Spleen (tissue), 11 donors: ENCODE results near the gene ITGA1. TPM values are rescaled to one million over a fixed set of nuclear protein-coding genes. Genes with fewer than 3 reads are reported as not detected.

Source experiments
- DNase-seq: peaks from one replicate; pipeline ENCODE4 v3.0.0-alpha.2; 2020
- H3K27ac ChIP-seq, 8 donors: fragments of 200-600 bp; sonication (generic) in 7 of 8; 1 replicate in 4 of 8; 2 replicates in 4 of 8; pipeline versions ENCODE4 v1.5.0 to v1.8.0; 2016 to 2021; ENCODE audit warnings: inconsistent platforms in 4 of 8, mild to moderate bottlenecking in 4 of 8, moderate library complexity in 1 of 8
- H3K27me3 ChIP-seq, 7 donors: fragments of 200-600 bp; sonication (generic) in 6 of 7; replicated peaks in 1 of 7; 1 replicate in 4 of 7; 2 replicates in 3 of 7; pipeline versions ENCODE4 v1.5.0 to v1.8.0; 2016 to 2021; ENCODE audit warnings: inconsistent platforms in 3 of 7, mild to moderate bottlenecking in 1 of 7
- H3K36me3 ChIP-seq, 6 donors: fragments of 200-600 bp; sonication (generic) in 5 of 6; 1 replicate in 4 of 6; 2 replicates in 2 of 6; pipeline versions ENCODE4 v1.5.0 to v1.8.0; 2016 to 2021; ENCODE audit warnings: inconsistent platforms in 2 of 6
- H3K4me1 ChIP-seq, 6 donors: fragments of 200-600 bp; sonication (generic) in 5 of 6; 1 replicate in 3 of 6; 2 replicates in 3 of 6; pipeline versions ENCODE4 v1.5.0 to v1.8.0; 2016 to 2021; ENCODE audit warnings: inconsistent platforms in 3 of 6
- H3K4me3 ChIP-seq, 8 donors: fragments of 200-600 bp; sonication (generic) in 7 of 8; 1 replicate in 4 of 8; 2 replicates in 4 of 8; pipeline versions ENCODE4 v1.5.0 to v1.8.0; 2016 to 2021; ENCODE audit warnings: inconsistent platforms in 4 of 8, mild to moderate bottlenecking in 4 of 8, moderate library complexity in 2 of 8
- H3K9me3 ChIP-seq, 8 donors: fragments of 200-600 bp; sonication (generic) in 7 of 8; 1 replicate in 4 of 8; 2 replicates in 4 of 8; pipeline versions ENCODE4 v1.5.0 to v1.8.0; 2016 to 2021; ENCODE audit warnings: inconsistent platforms in 4 of 8
- CTCF ChIP-seq, 11 experiments: fragments of 200-600 bp in 7 of 11; fragments of 450-650 bp in 4 of 11; sonication (generic) in 4 of 11; IDR thresholded peaks in 8 of 11; conservative IDR thresholded peaks in 3 of 11; 1 replicate in 7 of 11; 2 replicates in 4 of 11; pipeline versions ENCODE4 v1.4.0 to v1.8.0; 2016 to 2021; ENCODE audit warnings: antibody characterized with exemption in 11 of 11, inconsistent platforms in 4 of 11, mild to moderate bottlenecking in 1 of 11
- POLR2A ChIP-seq, 3 donors: fragments of 450-650 bp; IDR thresholded peaks; one replicate each; pipeline ENCODE4 v1.5.1; 2017; ENCODE audit warnings: antibody characterized with exemption in 3 of 3, mild to moderate bottlenecking in 1 of 3
- POLR2AphosphoS5 ChIP-seq, 3 donors: sonication (generic); formaldehyde crosslinking; IDR thresholded peaks; one replicate each; pipeline ENCODE4 v1.5.1; 2017; ENCODE audit warnings: antibody characterized with exemption in 3 of 3
- WGBS, 5 donors: extraction: QIAGEN DNeasy Blood & Tissue Kit in 3 of 5; methylation state at CpG; one replicate each; pipeline versions ENCODE4 v1.1.5 to v1.1.7; 2013 to 2018; 5-methylcytosine and 5-hydroxymethylcytosine counted together
- intact Hi-C: fragments of 100-400 bp; cut with DNase I; formaldehyde crosslinking; loops from one replicate; pipeline ENCODE4 v1.15.0; 2023; ENCODE audit warnings: low total_unique reads
- polyA plus RNA-seq, 3 donors: library from polyadenylated mRNA; stranded (reverse); fragments of 200-250 nt; gene quantifications; one replicate each; pipeline ENCODE4 v1.2.1, GENCODE V29; 2013
- total RNA-seq, 7 donors: library from RNA; depleted of rRNA in 3 of 7; stranded (reverse); fragments of >200 nt in 3 of 7; fragmentation: NEBNext Ultra II Directional in 4 of 7; extraction: Animal tissue kit (Norgen Biotek cat#: 25700) in 4 of 7; gene quantifications; one replicate each; pipeline versions ENCODE4 v1.1.0 to v1.2.1, GENCODE V29; 2016 to 2021
- donor health status: healthy with polysubstance abuse.
- donor health status: DM: no; HTN: no; CAD: no; lungs with moderate emphysema.
- donor health status: DM: no; HTN: no; CAD: no.
- donor health status: Bipolar disorder and iron deficiency.
- donor health status: healthy.
- donor health status: DM: no; HTN: no; CAD: no.
- donor health status: DM: yes; HTN: yes; CAD: no.

Gene ITGA1
- total and polyA plus RNA-seq, 10 donors: 8.3 to 505 (median 289) TPM

DNA sequence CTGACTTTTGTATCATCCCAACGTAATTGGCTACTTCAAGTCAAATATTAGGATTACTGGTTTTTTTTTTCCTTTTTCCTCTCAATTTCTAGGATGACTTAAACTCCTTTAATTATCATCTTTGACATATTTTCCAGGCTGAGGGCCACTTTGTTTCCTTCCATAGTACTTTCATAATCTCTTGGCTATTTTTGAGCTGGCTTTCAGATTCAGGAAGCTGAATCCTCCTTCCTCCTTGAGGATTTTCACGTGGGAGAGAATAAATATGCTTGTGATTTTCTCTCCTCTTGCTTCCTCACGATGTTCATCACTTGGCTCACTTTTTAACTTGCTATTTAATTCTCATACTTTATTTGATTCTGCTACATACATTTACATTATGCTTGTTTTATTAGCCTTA lies 88.1 kb downstream of the ITGA1 start:
- Histone ChIP-seq H3K36me3 (peaks cover 0 to 19% (median 0%) of the 10 kb centered on the region in 6 donors), H3K27ac (peak overlapping the region in 4 of 8 donors; percentile 11 to 45 (median 22)), H3K9me3 (no peaks in the 10 kb centered on the region), H3K4me1 (peaks cover 0 to 11% (median 0%) of the 10 kb centered on the region in 6 donors), H3K4me3 (no peak overlapping the region), H3K27me3 (no peaks in the 10 kb centered on the region)
- intact Hi-C loops: no loop called here
- WGBS, 5 donors: 42 to 63% (median 58%) methylated on average over 3 of the region's 3 CpGs
- TF ChIP-seq POLR2A (IDR thresholded peaks at IDR 0.05) (no peak), CTCF (IDR thresholded peaks at IDR 0.05 in 8 of 11, conservative IDR thresholded peaks at IDR 0.05 in 3 of 11) (no peak)
- DNase-seq: no peak

- TF ChIP-seq CTCF (IDR thresholded peaks at IDR 0.05 in 8 of 11, conservative IDR thresholded peaks at IDR 0.05 in 3 of 11): no peak
- TF ChIP-seq POLR2AphosphoS5 (IDR thresholded peaks at IDR 0.05): no peak
- TF ChIP-seq POLR2A (IDR thresholded peaks at IDR 0.05): no peak
- Histone ChIP-seq H3K9me3 (no peaks in the 10 kb centered on the region), H3K4me3 (no peak overlapping the region), H3K4me1 (peaks cover 0 to 11% (median 0%) of the 10 kb centered on the region in 6 donors), H3K27ac (peak overlapping the region in 4 of 8 donors; percentile 11 to 45 (median 22)), H3K36me3 (peaks cover 0 to 25% (median 0%) of the 10 kb centered on the region in 6 donors), H3K27me3 (no peaks in the 10 kb centered on the region)
- intact Hi-C loops: no loop called here
- WGBS, 5 donors: 83 to 92% (median 90%) methylated on average over 4 of the region's 4 CpGs
- no peak for DNase-seq
Observed at GRCh38 chr5:52876456-52876855, 88.7 kb downstream of the ITGA1 start.

DNA sequence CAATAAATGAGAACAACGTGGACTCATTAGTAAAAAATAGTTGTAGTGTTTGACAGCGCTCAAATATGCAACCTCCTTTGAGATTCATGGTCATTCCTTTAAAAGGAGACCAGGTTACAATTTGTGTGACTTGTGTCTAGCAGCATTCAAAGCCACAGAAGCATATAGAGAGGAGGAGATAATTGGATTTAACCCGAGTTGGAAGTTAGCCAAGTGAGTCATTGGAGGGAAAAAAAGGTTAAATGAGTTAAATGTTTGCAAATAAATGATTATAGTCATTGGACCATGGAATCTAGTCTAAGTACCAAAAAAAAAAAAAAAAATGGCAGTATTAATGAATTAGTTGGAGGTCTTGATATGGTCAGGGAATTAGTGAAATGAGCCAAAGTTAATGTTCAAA lies 90.9 kb downstream of the ITGA1 start:
- 53 to 86% (median 84%) methylated on average over 3 of the region's 3 CpGs for WGBS, 5 donors
- H3K9me3 ChIP-seq: no peaks in the 10 kb centered on the region

DNA sequence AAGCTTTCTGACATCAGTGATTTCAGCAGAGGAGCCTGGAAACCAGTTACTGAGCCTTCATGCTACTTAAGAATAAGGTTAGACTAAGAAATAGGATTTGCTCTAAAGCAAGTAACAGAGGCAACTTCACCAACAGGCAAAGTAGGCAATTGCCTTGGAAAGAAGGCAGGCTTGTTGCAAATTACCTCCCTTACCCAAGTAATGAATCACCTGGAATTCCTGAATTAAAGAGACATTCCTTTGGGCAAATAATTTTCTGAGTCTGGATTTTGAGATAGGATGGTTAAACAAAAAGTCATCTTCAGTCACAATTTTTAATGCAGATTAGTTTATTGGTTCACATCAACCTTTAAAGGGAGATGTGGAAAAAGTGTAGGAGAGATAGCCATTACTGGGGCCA lies 92.8 kb downstream of the ITGA1 start:
- no peak for DNase-seq

More for the DNA sequence above, 90.9 kb downstream of the ITGA1 start:
- H3K27ac ChIP-seq: peak overlapping the region in 2 of 8 donors; percentile 2
- H3K4me1 ChIP-seq: peaks cover 0 to 11% (median 0%) of the 10 kb centered on the region in 6 donors
- no peak for TF ChIP-seq POLR2A (IDR thresholded peaks at IDR 0.05)
- no peak for TF ChIP-seq POLR2AphosphoS5 (IDR thresholded peaks at IDR 0.05)
- no peak for DNase-seq
- intact Hi-C loops: no loop called here
- H3K27me3 ChIP-seq: no peaks in the 10 kb centered on the region
- H3K36me3 ChIP-seq: peaks cover 0 to 40% (median 0%) of the 10 kb centered on the region in 6 donors
- H3K4me3 ChIP-seq: no peak overlapping the region

More for the DNA sequence above, 92.8 kb downstream of the ITGA1 start:
- Histone ChIP-seq H3K27me3 (no peaks in the 10 kb centered on the region), H3K4me1 (peaks cover 0 to 8% (median 0%) of the 10 kb centered on the region in 6 donors), H3K36me3 (peaks cover 0 to 54% (median 3%) of the 10 kb centered on the region in 6 donors), H3K4me3 (no peak overlapping the region), H3K9me3 (no peaks in the 10 kb centered on the region), H3K27ac (peak overlapping the region in 2 of 8 donors; percentile 3 to 28)
- no peak for TF ChIP-seq POLR2A (IDR thresholded peaks at IDR 0.05)
- no peak for TF ChIP-seq CTCF (IDR thresholded peaks at IDR 0.05 in 8 of 11, conservative IDR thresholded peaks at IDR 0.05 in 3 of 11)
- TF ChIP-seq POLR2AphosphoS5 (IDR thresholded peaks at IDR 0.05): no peak
- intact Hi-C loops: no loop called here
